Left kidney (tissue), 8 donors: ENCODE data around the gene PCSK6. TPM values are rescaled to one million over a fixed set of nuclear protein-coding genes. Genes with fewer than 3 reads are reported as not detected.
A peak's percentile ranks its signal among the peaks of the same experiment; 100 is the strongest.

Source experiments
- DNase-seq: peaks from one replicate; pipeline ENCODE4 v3.0.0-alpha.2; 2013
- long read RNA-seq, 8 donors: transcript quantifications; one replicate each; lab custom pipeline, GENCODE V29; 2026
- polyA plus RNA-seq: library from polyadenylated mRNA; unstranded; fragments of 120-200 nt; gene quantifications from one replicate; pipeline ENCODE4 v1.2.1, GENCODE V29; 2013; ENCODE audit not compliant: insufficient read length

The PCSK6 gene
- polyA plus RNA-seq: 7.0 TPM
- long read RNA-seq, donor 1, partial matches to known transcripts: 0 of 1 reads
- long read RNA-seq, donor 1, other reads (novel, unspliced or antisense): 0 of 1 reads
- long read RNA-seq, donor 2: 0 reads
- long read RNA-seq, donor 3, full-length matches to known transcripts: 2 of 2 reads
- long read RNA-seq, donor 3, partial matches to known transcripts: 0 of 2 reads
- long read RNA-seq, donor 3, other reads (novel, unspliced or antisense): 0 of 2 reads
- long read RNA-seq, donor 4: 0 reads
- long read RNA-seq, donor 5: 0 reads
- long read RNA-seq, donor 6, partial matches to known transcripts: 0 of 1 reads
- long read RNA-seq, donor 6, other reads (novel, unspliced or antisense): 0 of 1 reads
- long read RNA-seq, donor 7, full-length matches to known transcripts: 1 of 1 reads
- long read RNA-seq, donor 7, partial matches to known transcripts: 0 of 1 reads
- long read RNA-seq, donor 7, other reads (novel, unspliced or antisense): 0 of 1 reads
- long read RNA-seq, donor 8, full-length matches to known transcripts: 1 of 1 reads
- long read RNA-seq, donor 8, partial matches to known transcripts: 0 of 1 reads
- long read RNA-seq, donor 8, other reads (novel, unspliced or antisense): 0 of 1 reads

- DNase-seq: no peak
Measured at GRCh38 chr15:101489599-101490407, at the start of gene PCSK6. PCSK6 (minus strand) TSS chr15:101489707; CDS start chr15:101489670, 37 bp downstream.

DNA sequence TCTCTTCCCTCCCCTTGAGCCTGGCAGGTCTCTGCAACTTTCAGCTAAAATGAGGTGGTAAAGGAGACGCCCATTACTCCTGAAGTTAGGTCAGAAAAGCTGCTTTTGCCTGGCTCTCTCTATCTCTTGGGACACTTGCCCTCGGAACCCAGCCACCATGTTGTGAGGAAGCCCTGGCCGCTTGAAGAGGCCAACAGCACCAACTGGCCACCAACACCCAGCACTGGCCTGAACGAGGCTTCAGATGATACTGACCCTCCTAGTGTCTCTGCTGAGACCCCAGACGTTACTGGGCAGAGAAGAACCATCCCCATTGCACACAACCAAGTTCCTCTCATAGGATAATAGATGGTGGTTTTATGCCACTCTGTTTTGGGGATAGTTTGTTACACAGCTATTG lies 49.5 kb upstream of the PCSK6 start:
- no peak for DNase-seq

- DNase-seq: no peak
Measured at GRCh38 chr15:101538177-101538576, 48.7 kb upstream of the PCSK6 start.

DNA sequence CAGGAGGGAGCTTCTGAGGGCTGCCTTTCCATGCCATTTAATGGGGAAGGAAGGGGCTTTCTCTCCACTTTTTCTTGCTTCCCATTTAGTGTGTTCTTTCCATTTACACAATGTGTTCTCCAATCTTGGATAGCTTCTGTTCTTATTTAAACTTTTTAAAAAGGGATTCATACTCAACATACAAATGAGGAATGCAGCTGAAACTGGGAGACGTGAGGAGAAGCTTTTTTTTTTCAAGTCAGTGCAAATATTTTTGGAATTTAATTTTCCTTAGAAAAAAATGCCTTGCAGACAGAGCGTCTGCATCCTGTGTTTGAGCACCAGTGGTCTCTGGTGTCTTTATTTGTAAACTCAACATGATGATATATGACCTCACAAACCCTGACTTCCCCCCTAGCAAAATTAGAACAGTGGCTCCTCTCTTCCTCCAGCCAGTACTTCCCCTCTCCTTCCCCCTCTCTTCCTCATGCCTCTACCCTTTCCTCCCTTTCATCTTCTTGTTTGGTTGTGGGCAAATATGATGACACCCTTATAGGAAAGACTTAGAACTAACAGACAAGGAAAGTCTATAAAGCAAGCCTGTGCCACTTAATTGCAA lies 48.1 kb upstream of the PCSK6 start:
- no peak for DNase-seq

- DNase-seq: no peak
Measured at GRCh38 chr15:101536875-101537405, 47.4 kb upstream of the PCSK6 start.

GRCh38 chr15:101536166-101536874 lies 46.8 kb upstream of the PCSK6 start:
- DNase-seq: no peak

DNA sequence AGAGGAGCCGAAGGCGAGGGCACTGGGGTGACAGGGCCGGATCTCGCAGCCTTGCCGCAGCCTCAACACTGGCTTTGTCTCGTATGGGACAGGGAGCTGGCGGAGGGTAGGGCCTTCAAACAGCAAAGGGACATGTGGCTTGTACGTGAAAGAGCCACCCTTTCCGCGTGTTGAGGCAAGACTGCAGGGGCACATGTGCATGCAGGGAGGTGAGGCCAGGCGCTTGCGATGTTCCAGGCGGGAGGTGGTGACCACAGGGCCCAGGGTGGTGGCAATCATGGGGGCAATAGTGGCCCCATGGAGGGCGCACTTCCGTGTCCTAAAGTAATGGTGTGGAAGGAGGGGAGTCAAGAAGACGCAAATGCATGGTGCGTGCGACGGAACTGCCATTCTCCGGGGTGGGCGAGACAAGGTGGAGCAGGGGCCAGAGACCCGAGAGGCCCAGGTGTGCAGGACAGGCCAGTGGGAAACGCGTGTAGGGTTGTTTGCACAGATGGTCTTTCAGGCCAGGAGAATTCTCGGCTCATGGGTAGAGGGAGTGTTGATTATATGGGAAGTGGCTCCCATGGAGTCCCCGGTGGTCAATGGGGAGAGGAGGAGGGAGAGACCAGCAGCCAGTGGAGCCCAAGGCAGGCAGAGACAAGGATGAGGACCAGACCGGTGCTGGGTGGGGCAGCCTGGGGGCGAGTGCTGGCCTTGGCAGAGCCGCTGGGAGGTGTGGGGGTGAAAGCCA lies 45.8 kb upstream of the PCSK6 start:
- no peak for DNase-seq

GRCh38 chr15:101534376-101534970 lies 45.0 kb upstream of the PCSK6 start:
- DNase-seq: no peak

DNA sequence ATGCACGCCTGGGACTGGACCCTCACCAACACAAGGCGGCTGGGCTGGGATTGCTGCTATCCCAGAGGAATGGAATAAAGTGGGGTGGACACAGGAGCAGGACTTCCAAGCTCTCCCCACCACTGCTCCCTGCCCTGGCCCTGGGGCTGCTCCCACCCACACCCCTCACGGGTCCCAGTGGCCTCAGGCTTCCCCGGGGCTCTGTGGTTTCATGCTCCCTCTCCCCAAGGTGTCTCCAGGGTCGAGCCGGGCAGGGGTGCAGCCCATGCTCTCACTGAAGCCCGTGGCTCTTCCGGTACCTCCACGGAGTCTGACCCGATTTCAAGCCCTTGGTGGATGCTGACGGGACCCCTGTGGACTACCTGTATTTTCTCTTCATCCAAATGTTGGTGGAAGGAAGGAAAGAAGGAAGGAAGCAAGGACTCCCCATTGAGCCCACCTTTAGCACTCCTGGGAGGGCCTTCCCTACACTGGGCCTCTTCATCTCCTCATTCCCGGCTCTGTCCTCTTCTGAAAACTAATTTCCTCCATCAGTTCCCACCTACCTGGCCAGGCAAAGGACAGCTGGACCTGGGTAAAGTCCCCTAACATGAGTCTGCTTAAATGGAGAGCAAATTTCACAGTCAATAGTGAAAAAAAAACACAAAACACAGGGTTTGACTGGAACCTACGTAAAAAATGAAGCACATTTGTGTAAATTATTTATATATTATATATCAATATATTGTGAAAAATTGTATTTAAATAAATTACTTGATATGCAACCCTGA lies 44.0 kb upstream of the PCSK6 start:
- no peak for DNase-seq

- no peak for DNase-seq
Measured at GRCh38 chr15:101532865-101533264, 43.4 kb upstream of the PCSK6 start.

DNA sequence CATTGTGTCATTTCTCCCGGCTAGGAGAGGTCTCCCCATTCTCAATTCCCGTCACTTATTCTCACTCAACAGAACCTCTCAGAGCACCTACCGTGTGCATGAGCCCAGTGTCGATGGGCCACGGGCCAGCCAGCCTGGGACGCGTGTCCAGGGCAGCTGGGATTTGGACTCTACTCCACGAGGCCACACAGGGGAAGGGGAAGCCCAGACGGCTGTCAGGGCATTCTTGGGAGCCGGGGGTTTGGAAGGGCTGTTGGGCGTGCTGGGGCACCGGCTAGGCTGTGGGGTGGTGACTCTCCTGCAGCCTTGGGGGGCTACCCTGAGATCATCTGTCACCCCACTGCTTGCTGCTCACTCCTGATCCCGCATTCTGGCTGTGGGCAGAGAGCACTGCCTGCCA lies 41.7 kb upstream of the PCSK6 start:
- no peak for DNase-seq

DNA sequence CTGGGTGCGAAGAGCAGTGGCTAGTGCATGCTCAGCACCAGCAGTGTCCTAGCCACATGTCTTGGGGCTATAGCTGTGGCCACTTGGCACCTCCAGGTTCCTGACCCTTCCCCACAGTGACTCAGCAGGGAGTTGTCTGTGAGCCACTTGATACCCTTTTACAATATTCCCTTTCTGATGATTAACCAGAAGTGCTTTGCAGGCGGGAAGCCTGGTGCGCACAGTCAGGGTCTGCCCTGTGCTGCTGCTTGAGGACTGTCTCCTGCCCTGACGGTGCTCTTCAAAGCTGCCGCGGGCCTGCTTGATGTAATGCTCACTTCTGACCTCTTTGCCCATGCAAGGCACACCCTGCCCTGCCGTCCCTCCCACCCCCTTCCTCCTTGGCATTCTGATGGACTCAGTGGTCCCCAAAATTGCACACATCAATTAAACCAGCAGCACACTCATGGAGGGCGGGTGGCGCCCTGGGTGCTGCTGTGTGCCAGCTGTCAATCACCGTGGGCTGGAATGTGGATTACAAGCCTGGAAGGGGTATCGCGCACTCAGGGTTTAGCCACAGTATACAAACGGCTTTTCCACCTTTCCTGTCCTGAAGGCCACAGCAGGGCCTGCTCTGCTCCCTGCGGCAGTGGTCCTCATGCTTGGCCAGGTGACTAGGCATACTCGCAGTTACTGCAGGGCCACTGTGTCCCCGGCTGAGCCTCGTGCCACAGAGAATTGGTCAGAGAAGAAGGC lies 40.9 kb upstream of the PCSK6 start:
- DNase-seq: no peak

DNA sequence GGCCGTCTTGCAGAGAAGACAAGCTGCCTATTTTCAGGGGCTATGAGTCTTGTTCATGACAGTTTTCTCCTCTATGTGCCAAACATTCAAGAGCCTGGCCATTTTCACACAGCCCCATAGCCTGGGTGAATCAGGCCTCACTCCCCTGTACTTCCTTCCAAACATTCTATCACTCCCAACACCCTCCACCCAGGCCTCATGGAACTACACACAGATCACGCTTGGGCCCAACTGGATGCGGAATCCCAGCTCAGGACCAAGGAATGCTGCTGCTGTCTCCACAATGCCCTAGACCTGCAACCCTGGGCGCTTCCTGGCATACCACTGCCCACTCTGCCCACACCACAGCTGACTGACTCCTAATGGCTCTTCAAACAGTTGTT lies 39.4 kb upstream of the PCSK6 start:
- no peak for DNase-seq

- peak; percentile 35 for DNase-seq
Measured at GRCh38 chr15:101528108-101528916, 38.8 kb upstream of the PCSK6 start.

DNA sequence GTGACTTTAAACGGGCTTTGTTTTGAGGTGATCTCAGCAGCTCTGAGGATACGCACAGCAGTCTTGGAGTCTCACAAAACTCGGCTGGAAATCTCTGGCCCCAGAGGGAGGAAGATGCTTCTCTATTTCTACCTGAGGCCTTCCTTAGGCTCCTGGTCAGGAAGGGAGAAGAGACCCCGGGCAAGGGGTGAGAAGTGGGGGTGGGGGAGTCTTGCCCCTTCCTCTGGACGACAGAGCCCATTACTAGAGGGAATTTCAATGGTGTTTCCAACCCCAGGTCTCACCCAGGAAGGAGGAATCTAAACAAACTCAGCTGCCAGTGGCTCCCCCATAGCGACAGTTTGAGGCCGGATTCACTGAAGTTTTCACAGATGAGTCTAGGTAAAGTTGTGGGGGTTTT lies 37.4 kb upstream of the PCSK6 start:
- no peak for DNase-seq

DNA sequence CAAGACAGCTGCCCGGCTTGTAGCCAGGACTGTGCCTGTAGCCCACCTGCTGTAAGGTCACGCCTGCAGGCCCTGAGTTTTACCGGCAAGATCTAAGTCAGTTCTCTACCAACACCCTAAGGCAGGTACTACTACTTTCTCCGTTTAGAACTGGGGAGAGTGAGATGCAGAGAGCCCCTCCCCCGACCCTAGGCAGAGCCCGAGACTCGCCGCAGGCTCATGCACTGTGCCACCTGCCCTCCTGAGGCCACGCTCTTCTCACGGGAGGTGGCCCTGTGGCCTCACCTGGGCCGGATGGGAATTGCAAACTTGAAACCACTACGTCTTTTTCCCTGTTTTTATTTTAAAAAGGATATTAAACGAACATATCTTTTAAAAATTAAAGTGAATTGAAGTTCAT lies 36.9 kb upstream of the PCSK6 start:
- DNase-seq: no peak

DNA sequence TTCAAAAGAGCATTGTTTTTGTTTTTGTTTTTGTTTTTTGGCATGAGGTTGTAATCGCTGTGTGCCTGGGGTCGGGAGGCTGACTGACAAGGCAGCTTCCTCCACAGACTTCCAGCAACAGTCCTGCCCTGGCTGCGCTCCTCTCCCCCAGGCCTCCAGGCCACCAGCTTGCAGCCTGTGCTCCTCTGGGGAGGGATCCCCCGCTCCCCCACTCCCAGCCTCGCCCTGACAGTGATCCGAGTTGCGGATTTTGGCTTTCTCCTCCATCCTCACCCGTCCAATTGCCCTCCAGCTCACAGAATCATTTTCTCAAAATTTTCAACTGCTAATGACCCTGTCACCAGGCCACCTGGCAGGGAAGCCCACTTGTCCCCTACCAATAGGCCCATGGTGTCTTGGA lies 36.5 kb upstream of the PCSK6 start:
- DNase-seq: no peak

GRCh38 chr15:101525087-101525669 lies 35.7 kb upstream of the PCSK6 start:
- DNase-seq: no peak
